GM18907 (cell line): ENCODE measurements around the gene MT1F.

ENCODE experiments used
- ATAC-seq: cut with Tn5 transposase; IDR thresholded peaks from one replicate; pipeline ENCODE4 v1.9.1; 2021; ENCODE audit warnings: mild to moderate bottlenecking, moderate library complexity; ENCODE audit not compliant: unreplicated experiment

The MT1F gene

GRCh38 chr16:56625140-56625942 is 32.4 kb upstream of the MT1F start, which contains the start of gene MT1E:
Gene MT1E (plus strand): TSS chr16:56625781. CDS start chr16:56625852, 71 bp downstream.
- ATAC-seq, result peak; percentile 57

- ATAC-seq, result no peak
Measured at GRCh38 chr16:56625943-56626654, 31.7 kb upstream of the MT1F start.

- no peak for ATAC-seq
Measured at GRCh38 chr16:56626685-56627084, 31.1 kb upstream of the MT1F start.

GRCh38 chr16:56628486-56629350 is 29.0 kb upstream of the MT1F start:
- ATAC-seq, result no peak

GRCh38 chr16:56629531-56629930 is 28.2 kb upstream of the MT1F start:
- ATAC-seq, result peak; percentile 5

- peak; percentile 82 for ATAC-seq
Measured at GRCh38 chr16:56630134-56630533, 27.6 kb upstream of the MT1F start.

DNA sequence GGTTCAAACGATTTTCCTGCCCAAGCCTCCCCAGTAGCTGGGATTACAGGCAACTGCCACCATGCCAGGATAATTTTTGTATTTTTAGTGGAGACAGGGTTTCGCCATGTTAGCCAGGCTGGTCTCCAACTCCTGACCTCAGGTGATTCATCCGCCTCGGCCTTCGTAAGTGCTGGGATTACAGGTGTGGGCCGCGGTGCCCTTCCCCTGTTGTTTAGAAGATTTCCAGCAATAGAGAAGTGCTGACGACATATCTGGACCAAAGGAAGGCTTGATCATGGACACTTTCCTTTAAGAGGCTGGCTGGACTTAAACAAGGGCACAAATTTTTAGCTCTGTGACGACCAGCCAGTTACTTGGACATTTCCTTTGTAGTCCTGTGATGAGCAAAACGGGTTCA is 26.6 kb upstream of the MT1F start:
- ATAC-seq, result no peak

DNA sequence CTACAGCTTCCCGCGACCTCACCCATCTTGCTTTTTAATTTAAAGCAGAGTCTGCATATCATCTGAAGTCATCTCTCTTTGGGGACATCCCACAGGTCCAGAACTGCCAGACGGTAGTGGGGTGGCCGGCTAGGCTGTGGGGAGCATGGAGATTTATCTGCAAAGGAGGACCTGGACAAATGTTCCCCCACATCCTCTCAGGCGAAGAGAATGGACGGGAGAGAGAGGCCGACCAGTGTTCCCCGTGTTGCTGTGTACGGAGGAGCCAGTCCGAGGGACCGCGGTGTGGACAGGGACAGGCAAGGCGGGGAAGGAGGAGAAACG is 26.0 kb upstream of the MT1F start:
- ATAC-seq, result no peak

- no peak for ATAC-seq
Measured at GRCh38 chr16:56632156-56632847, 25.5 kb upstream of the MT1F start, which contains the start of gene MT1M. Gene MT1M (plus strand): TSS chr16:56632659. CDS start chr16:56632732, 73 bp downstream.

GRCh38 chr16:56632848-56633365 is 24.9 kb upstream of the MT1F start:
- ATAC-seq, result no peak

- ATAC-seq, result no peak
Measured at GRCh38 chr16:56633535-56633934, 24.2 kb upstream of the MT1F start.

GRCh38 chr16:56634715-56635440 is 22.9 kb upstream of the MT1F start:
- ATAC-seq, result no peak

- no peak for ATAC-seq
Measured at GRCh38 chr16:56635441-56635967, 22.3 kb upstream of the MT1F start.

DNA sequence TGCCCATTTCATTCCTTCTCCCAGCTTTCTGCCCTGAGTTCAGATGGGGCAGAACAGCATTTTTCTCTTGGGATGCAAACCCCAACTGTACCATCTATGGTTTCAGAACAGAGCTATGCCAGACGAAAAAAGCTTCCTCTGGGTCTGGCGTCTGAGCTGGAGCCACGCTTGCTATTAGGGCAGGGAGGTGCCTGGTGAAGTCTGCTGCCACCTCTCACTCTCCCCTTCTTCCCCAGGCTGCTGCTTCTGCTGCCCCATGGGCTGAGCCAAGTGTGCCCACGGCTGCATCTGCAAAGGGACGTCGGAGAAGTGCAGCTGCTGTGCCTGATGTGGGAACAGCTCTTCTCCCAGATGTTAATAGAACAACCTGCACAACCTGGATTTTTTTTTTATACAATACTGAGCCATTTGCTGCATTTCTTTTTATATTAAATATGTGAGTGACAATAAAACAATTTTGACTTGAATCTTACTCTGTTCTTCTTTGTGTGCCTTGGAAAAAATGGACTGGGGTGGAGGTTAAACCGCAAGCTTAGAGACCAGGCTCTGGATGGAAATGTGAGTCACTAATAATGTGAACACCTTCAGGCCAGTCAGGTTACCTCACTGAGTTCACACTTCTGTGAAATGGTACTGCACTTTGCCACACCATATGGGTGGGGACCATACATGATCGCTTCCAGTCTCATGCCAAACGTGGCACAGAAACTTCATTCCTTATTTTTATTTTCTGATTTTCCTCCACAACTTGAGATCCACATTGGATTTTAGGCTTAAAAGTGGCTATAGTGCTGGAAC is 20.9 kb upstream of the MT1F start:
- no peak for ATAC-seq

GRCh38 chr16:56637814-56638750 is 19.7 kb upstream of the MT1F start, which contains the start of gene MT1A:
Gene MT1A (plus strand): TSS chr16:56638666. CDS start chr16:56638739, 73 bp downstream.
- ATAC-seq, result no peak

- no peak for ATAC-seq
Measured at GRCh38 chr16:56639045-56639444, 18.7 kb upstream of the MT1F start.

GRCh38 chr16:56640076-56640475 is 17.7 kb upstream of the MT1F start:
- no peak for ATAC-seq

GRCh38 chr16:56641166-56641565 is 16.6 kb upstream of the MT1F start:
- ATAC-seq, result no peak
